Right lobe of liver (tissue), 4 donors: ENCODE measurements around the gene DSCAML1.

ENCODE experiments used
- CTCF ChIP-seq, 4 donors: fragments of 200-600 bp in 3 of 4; fragments of 450-650 bp in 1 of 4; IDR thresholded peaks; one replicate each; pipeline versions ENCODE4 v1.5.1 to v1.8.0; 2016 to 2022; ENCODE audit warnings: antibody characterized with exemption in 4 of 4, mild to moderate bottlenecking in 2 of 4
- POLR2A ChIP-seq: fragments of 450-650 bp; IDR thresholded peaks from one replicate; pipeline ENCODE4 v1.6.1; 2017; ENCODE audit warnings: antibody characterized with exemption, mild to moderate bottlenecking
- donor health status: DM: no; HTN: no; CAD: no.
- donor health status: DM: no; HTN: no; CAD: no.
- donor health status: DM: no; HTN: yes; CAD: no.

- TF ChIP-seq CTCF (IDR thresholded peaks at IDR 0.05), result no peak
- TF ChIP-seq POLR2A, result no peak
Measured at GRCh38 chr11:117803896-117804295, 6.9 kb upstream of the DSCAML1 start.
